Hippocampal formation (tissue), 2 donors: ENCODE data around the gene SARS1.
A peak's percentile ranks its signal among the peaks of the same experiment; 100 is the strongest.
"Not testable (repeated sequence)": the region's sequence is repeated elsewhere in the genome, so short reads cannot be mapped to it uniquely, and the experiment has no call there.

Source experiments
- DNase-seq, 2 donors: peaks; one replicate each; lab custom pipeline; 2025; lab: John Stamatoyannopoulos, UW

Gene SARS1

DNA sequence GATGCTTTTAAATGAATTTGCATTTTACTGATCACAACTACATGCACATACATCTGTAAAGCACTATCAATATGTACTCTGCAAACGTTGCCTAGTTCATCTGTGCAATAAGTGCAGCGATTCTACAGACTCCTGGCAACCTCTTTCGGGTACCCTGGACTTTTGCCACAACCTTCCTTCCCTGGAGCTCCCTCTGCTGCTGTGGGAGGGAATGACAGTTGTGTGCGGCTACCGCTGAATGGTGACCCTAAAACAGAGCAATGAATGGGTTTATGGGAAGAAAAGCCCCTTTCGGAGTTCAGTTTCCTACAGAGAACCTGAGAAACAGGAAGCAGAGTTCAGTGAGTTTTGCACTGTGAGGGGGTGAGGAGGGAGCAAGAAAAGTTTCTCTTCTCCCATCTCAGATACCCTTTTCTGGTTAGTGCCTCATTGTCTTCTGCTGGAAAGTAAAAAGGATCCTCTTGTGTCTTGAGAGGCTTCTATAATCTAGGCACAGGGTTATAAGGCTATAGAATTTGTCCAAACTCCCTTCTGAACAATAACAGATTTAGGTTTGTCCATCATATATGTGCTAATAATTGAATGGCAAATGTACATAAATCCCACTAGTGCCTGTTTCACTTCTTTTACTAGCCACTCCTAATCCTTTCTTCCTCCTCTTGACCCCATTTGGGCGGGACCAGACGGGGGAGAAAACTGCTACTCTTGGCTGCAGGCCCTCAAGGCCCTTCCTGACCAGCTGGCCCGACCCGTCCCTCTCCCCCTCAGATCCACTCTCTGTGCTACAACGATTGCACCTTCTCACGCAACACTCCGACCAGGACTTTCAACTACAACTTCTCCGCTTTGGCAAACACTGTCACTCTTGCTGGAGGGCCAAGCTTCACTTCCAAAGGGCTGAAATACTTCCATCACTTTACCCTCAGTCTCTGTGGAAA, 19.8 kb upstream of the SARS1 start:
- no peak for DNase-seq

DNA sequence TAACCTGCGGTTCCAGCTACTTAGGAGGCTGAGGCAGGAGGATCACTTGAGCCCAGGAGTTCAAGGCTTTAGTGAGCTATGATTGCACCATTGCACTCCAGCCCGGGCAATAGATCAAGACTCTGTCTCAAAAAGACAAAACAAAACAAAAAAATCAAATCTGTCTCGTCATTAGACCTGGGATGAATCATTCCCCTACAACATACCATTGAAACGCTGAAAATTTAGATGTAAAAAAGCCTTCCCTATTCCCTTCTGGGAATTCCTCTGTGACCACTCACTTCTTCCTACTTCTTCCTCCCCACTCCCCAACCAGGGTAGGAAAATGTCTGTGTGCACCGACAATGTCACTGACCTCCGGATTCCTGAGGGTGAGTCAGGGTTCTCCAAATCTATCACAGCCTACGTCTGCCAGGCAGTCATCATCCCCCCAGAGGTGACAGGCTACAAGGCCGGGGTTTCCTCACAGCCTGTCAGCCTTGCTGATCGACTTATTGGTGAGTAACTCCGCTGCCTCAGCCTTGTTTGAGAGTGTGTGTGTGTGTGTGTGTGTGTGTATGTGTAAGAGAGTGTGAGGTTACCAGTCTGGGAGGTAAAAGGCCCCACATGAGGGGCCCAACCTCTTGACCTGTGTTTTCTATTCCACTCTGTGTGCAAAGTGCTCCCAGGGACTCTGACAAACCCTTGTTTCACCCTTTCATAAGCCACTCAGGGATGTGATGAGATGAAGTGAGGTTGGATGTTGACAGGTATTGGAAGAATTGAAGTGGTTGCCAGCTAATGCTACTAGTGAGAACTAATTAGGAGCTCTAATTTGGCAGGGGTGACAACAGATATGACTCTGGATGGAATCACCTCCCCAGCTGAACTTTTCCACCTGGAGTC, 16.3 kb upstream of the SARS1 start:
- no peak for DNase-seq

DNA sequence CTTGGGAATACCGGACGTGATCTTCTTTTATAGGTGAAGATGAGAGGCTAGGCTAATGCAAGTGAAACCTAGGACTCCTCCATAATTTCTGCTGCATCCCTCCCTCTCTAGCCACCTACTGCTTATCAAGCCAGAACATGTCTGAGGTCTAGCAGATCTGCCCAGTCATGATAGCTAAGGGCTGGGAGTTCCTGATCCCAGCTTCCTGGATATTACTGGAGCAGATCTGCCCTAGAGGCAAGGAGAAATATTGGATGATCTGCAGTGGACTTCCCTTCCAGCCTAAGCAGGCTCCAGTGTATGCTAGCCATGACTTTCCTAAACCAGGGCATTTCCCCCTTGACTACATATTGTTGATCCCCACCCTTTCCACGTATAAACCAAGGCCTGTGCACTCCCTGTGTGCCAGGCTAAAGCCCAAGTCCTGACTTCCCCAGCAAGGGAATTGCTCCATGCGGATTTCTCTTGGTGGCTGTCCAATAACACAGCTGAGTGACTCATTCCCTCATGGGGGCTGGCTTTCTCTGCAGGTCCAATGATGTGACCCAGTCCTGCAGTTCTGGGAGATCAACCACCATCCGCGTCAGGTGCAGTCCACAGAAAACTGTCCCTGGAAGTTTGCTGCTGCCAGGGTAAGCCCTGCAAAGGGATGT, 15.5 kb upstream of the SARS1 start:
- DNase-seq = no peak

DNA sequence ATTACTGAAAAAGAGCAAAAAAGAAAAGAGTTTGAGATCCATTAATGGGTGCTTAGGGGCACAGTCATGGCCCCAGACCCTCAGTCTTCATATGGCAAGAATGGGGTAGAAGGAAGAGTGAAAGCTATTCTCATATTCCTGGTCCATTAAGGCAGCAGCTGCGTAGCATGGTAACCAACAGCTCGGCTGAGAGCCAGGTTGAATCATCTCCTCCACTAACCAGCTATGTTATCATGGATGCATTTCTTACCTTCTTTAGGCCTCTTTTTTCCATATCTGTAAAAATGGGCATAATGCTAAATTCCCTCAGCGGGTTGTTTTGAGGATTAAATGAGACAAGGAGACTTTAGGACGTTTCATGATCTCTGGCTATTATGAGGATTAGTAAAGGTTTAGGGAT, 15.0 kb upstream of the SARS1 start:
- no peak for DNase-seq

DNA sequence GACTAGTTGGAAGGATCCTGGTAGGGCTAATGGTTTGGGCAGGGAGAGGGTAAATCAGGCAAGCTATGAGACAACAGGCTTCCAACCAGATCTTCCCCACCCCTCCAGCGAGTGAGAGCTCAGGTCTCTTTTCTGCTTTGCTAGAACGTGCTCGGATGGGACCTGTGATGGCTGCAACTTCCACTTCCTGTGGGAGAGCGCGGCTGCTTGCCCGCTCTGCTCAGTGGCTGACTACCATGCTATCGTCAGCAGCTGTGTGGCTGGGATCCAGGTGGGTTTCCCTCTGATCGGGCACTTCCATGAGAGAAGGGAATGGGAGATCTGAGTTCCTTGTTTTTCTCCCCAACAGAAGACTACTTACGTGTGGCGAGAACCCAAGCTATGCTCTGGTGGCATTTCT, 14.0 kb upstream of the SARS1 start:
- DNase-seq = no peak

DNA sequence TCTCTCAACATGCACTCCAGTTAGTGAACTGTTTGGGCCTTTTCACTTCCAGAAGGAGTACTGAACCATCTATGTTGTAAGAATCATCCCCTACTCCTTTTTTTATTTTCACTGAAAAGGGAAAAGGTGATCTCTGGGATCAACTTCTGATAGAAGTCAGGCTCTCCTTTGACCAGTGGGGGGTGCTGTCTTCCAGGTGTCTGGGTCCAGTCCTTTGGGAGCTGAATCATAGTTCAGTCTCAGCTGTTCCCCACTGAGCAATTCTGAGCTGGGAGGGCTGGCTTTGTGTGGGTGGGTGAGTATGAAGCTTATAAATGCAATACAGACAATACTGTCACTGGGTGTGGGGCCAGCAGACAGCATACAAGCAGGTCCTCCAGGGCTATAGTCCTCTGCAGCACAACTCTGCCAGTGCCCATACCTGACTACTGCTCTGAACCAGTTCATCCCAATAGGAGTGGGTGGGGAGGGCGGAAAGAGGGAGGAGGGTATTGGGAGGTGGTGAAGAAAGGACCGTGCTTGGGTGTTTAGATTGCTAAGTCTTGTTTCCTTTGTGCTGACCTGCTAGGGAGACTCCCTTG, 12.5 kb upstream of the SARS1 start:
- peak; percentile 58 to 65 for DNase-seq

DNA sequence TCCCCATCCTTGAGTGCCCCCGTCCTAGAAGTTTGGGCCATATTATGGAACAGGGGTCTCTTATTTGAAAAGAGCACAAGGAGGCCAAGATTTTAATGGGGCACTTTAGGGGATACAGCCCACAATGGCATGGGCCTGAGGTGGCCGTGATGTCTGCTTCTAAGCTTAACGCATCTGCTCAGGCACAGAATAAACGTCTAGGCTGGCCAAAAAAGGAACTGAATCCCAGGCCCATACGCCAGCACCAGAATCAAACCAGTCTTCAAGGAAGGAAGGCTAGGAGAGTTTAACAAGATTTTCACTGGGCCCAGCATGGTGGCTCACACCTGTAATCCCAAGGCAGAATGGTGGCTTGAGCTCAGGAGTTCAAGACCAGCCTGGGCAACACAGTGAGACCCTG, 9.2 kb upstream of the SARS1 start:
- no peak for DNase-seq

DNA sequence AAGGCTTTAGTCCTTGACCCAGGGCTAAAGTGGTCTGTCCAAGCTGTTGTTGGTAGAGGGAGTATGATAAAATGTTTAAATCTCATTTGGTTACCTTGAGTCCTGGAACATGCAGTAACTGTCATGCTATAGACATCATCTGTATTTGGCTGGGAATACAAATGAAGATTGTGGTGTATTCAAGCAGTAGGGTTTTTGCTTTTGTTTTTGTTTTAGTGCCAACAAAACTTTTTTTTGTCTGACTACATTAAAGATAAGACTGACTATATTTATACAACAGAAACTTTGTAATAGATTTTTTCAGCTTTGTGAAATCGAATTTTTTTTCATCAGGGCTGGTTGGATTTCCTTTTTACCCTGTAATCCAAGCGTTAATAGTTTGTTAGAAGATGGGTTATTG, 7.4 kb upstream of the SARS1 start:
- no peak for DNase-seq

DNA sequence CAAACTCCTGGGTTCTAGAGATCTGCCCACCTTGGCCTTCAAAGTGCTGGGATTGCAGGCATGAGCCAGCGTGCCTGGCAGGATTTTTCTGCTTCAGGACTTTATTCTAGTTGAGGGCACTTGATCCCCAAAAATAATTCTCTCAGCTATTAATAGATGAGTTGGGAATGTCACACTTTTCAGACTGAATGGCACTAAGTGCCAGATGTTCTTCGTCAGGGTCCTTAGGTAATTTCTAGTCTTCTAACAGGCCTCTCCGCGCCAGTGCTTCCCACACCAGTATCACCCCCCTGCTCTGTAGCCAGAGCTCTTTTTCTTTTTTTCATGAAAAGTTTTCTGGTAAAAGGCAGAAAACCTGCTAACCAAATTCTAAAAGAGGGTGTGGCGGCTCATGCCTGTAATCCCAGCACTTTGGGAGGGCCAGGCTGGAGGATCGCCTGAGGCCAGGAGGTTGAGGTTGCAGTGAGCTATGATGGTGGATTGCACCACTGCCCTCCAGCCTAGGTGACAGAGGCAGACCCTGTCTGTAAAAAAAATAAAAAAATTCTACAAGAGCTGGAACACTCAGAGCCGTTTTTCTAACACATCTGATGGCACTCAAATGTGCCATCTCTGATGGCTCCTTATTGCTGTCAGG, 6.1 kb upstream of the SARS1 start:
- no peak for DNase-seq

DNA sequence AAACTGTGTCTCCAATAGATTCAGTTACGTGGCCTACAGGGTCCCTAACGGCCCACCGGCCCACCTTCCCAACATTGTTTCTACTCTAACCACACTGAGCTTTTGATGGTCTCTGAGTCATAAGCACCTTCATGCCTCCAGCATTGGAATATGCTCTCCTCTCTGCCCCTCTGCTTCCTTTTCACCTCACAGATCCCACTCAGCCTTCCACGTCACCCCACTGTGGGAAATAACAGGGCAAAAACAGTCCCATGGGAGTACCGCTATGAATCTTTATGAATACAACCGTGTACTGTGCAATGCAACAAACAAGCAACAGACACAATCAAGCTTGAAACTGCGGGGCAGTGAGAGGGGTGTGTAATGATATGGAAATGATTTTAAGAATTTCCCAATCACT, 5.3 kb upstream of the SARS1 start:
- DNase-seq = no peak

DNA sequence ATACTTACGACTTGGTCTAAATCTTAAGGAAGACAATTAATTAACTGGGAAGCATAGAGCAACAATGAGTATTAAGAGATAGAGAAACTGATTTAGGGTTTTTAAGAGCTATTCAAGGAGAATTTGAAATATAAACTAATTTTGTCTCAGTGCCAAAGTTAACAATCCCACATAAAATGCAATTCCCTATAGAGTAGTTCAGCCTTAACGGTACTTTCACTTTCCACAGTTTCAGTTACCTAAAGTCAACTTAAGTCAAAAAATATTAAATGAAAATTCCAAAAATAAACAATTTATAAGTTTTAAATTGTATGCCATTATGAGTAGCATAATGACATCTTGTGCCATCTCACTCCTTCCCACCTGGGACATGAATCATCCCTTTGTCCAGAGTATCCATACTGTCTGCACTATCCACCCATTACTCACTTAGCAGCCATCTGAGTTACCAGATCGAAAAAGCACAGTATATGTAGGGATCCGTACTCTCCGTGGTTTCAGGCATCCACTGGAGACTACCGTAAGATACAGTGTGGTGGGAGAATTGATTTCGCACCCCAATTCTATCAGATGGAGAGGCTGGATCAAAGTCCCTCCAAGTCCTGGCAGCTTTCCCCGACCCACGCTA, 4.8 kb upstream of the SARS1 start:
- no peak for DNase-seq

DNA sequence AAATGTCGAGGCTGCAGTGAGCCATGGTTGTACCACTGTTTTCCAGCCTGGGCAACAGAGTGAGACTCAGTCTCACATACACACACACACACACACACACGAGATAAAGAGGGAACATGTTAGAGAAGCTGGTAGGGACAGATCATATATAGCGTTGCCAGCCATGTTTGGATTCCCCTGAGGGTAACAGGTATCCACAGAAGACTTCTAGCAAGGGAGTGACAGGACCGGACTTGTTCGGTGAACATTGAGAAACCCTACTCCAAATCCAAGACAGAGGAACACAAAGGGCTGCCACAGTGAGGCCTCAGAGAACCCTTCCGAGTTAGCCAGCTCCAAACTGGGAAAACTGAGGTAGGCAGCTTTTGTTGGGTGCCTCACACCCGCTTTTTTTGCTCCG, 3.7 kb upstream of the SARS1 start:
- no peak for DNase-seq

DNA sequence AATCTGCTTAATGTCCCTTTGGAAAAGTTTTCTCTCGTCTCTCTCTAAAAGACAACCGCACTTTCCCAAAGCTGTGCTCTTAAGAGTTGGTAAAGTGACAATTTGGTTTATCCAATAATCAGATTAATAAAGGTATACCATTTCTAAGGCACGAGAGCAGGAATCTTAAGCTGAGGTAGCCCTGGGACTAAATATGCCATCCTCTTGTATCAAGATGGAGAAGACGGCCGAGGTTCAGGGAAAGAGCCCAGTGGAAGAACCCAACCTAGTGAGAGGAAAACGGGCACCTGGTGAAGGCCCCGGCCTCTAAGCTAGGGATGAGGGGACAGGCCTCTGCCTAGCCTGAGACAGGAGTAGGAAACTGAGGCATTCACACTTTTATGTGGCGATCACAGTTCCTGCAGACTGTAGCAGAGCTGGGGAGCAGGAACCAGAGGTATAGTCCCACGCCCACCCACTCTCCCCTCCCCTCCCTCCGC, 334 bp upstream of the SARS1 start:
- DNase-seq = no peak

DNA sequence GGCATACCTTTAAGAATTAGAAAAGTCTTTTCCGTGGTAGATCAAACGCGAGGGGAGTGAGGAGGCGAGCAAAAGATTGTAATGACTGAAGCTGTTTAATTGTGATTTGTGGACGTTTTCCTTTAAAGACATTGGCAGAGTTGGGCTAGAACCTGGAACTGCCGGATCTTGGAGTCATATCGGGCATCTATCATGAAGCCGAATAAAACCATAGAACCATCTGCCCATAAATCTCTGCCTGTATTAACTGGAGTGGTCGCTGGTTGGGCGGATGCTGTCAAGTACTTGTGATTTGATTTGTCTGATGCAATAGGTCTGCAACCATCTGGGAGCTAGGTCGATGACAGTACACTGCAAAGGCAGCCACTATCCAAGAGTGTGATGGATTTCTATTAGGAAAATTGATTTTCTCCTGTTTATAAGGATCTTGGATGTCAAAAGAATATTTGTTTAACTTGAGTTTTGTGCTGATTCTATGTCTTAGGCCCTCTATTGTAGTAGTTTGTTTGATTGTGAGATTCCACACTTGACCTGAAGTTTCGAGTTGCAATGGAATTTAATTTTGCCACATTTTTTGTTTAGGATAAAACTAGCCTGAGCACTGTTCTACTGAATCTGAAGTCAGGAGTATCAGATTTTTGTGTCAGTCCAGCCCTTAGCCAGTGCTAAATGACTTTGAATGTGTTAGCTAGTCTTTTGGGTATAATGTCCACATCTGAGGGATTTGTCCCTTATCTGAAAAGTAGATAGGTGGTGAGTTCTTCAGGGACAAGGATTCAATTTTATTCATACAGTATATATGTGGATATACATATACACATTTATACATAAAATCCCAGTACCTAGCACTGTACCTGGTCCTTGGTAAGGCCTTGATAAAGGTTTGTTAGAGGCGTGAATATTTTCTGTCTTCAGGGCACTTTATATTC, 1.2 kb downstream of the SARS1 start:
- peak in 1 of 2 donors; percentile 38 for DNase-seq

DNA sequence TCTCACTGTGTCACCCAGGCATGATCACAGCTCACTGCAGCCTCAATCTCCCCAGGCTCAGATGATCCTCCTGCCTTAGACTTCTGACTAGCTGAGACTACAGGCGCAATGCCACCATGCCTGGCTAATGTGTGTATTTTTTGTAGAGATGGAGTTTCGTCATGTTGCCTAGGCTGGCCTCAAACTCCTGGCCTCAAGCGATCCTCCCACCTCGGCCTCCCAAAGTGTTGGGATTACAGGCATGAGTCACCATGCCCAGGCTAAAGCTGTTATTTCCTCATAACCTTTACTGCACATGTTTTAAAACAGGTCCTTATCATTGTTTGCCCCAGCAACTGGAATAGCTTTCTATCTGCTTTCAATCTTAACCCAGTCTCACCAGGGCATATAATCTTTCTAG, 2.9 kb downstream of the SARS1 start:
- DNase-seq = no peak

DNA sequence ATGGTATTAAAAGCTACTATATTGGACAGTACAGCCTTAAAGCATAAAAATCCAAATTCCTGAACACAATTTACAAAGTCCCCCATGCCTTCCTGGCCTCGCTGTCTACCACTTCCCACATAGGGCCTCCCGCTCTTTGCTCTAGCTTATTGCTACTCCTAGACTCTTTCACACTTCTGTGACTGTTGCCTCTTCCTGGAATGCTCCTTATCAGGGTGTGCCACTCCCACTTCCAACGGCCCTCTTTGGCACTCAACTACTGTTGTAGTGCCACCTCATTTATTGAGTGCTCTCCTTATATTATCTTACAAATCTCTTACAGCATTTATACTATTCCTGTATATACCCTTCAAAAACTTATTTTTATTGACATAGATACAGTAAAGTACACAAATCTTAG, 4.8 kb downstream of the SARS1 start:
- DNase-seq = no peak

DNA sequence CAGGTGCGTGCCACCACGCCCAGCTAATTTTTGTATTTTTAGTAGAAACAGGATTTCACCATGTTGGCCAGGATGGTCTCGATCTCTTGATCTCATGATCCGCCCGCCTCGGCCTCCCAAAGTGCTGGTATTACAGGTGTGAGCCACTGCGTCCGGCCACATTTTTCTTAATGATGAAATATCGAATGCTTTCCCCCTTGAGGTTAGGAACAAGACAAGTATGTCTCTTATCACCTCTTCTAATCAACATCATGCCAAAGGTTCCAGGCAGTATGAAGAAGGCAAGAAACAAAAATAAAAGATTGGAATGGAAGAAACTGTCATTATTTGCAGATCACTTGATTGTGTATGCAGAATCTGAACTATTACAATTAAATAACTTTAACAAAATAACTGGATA, 7.5 kb downstream of the SARS1 start:
- DNase-seq = not testable (repeated sequence)

DNA sequence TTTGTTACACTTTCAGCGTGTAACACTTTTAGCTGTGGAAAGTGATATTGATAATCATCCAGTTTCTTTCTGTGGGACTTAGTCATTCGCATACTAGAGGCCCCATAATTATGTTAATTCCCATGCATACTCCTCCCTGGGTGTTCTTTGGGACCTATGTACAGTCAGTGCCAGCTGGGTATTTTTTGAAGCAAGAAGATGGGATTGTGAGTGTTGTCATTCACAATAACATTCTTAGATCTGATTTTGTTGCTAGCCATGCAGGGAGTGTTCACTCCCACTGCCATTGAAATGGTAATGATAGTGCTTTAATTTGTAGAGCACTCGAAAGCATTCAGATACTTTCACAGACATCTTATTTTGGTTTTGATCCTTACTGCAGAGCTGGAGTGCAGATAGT, 11.6 kb downstream of the SARS1 start:
- no peak for DNase-seq

DNA sequence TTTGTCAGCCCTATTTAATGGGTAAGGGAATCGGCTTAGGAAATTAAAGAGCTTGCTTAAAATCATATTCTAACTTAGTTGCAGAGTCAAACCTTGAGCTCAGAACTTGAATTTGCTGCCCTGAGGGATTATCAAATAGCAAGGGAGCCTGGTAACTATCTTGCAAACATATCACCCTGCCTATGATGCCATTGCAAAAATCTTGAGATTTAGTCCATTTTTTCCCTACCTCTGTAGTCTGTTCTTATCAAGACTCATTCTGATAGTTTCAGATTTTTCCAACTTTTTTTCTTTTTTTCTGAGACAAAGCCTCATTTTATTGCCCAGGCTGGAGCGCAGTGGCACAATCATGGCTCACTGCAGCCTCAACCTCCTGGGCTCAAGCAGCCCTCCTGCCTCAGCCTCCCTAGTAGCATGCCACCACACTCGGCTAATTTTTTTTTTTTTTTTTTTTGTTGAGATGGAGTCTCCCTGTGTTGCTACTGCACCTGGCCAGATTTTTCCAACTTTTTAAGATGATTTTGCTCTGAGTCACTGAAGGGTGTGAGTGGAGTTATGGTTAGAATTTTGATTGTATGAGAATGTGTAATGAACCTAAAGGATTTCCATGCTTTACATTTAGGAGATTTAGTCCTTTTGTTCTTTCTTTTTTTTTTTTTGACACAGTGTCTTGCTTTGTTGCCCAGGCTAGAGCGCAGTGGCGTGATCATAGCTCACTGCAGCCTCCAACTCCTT, 12.2 kb downstream of the SARS1 start:
- DNase-seq = no peak
